Spleen (tissue), 11 donors: ENCODE results near the gene SYNM. TPM values are rescaled to one million over a fixed set of nuclear protein-coding genes. Genes with fewer than 3 reads are reported as not detected.
A peak's percentile ranks its signal among the peaks of the same experiment; 100 is the strongest.
"Not testable (repeated sequence)": the region's sequence is repeated elsewhere in the genome, so short reads cannot be mapped to it uniquely, and the experiment has no call there.

Source experiments
- DNase-seq: peaks from one replicate; pipeline ENCODE4 v3.0.0-alpha.2; 2020
- H3K27ac ChIP-seq, 8 donors: fragments of 200-600 bp; sonication (generic) in 7 of 8; 1 replicate in 4 of 8; 2 replicates in 4 of 8; pipeline versions ENCODE4 v1.5.0 to v1.8.0; 2016 to 2021; ENCODE audit warnings: inconsistent platforms in 4 of 8, mild to moderate bottlenecking in 4 of 8, moderate library complexity in 1 of 8
- H3K27me3 ChIP-seq, 7 donors: fragments of 200-600 bp; sonication (generic) in 6 of 7; replicated peaks in 1 of 7; 1 replicate in 4 of 7; 2 replicates in 3 of 7; pipeline versions ENCODE4 v1.5.0 to v1.8.0; 2016 to 2021; ENCODE audit warnings: inconsistent platforms in 3 of 7, mild to moderate bottlenecking in 1 of 7
- H3K36me3 ChIP-seq, 6 donors: fragments of 200-600 bp; sonication (generic) in 5 of 6; 1 replicate in 4 of 6; 2 replicates in 2 of 6; pipeline versions ENCODE4 v1.5.0 to v1.8.0; 2016 to 2021; ENCODE audit warnings: inconsistent platforms in 2 of 6
- H3K4me1 ChIP-seq, 6 donors: fragments of 200-600 bp; sonication (generic) in 5 of 6; 1 replicate in 3 of 6; 2 replicates in 3 of 6; pipeline versions ENCODE4 v1.5.0 to v1.8.0; 2016 to 2021; ENCODE audit warnings: inconsistent platforms in 3 of 6
- H3K4me3 ChIP-seq, 8 donors: fragments of 200-600 bp; sonication (generic) in 7 of 8; 1 replicate in 4 of 8; 2 replicates in 4 of 8; pipeline versions ENCODE4 v1.5.0 to v1.8.0; 2016 to 2021; ENCODE audit warnings: inconsistent platforms in 4 of 8, mild to moderate bottlenecking in 4 of 8, moderate library complexity in 2 of 8
- H3K9me3 ChIP-seq, 8 donors: fragments of 200-600 bp; sonication (generic) in 7 of 8; 1 replicate in 4 of 8; 2 replicates in 4 of 8; pipeline versions ENCODE4 v1.5.0 to v1.8.0; 2016 to 2021; ENCODE audit warnings: inconsistent platforms in 4 of 8
- CTCF ChIP-seq, 11 experiments: fragments of 200-600 bp in 7 of 11; fragments of 450-650 bp in 4 of 11; sonication (generic) in 4 of 11; IDR thresholded peaks in 8 of 11; conservative IDR thresholded peaks in 3 of 11; 1 replicate in 7 of 11; 2 replicates in 4 of 11; pipeline versions ENCODE4 v1.4.0 to v1.8.0; 2016 to 2021; ENCODE audit warnings: antibody characterized with exemption in 11 of 11, inconsistent platforms in 4 of 11, mild to moderate bottlenecking in 1 of 11
- POLR2A ChIP-seq, 3 donors: fragments of 450-650 bp; IDR thresholded peaks; one replicate each; pipeline ENCODE4 v1.5.1; 2017; ENCODE audit warnings: antibody characterized with exemption in 3 of 3, mild to moderate bottlenecking in 1 of 3
- POLR2AphosphoS5 ChIP-seq, 3 donors: sonication (generic); formaldehyde crosslinking; IDR thresholded peaks; one replicate each; pipeline ENCODE4 v1.5.1; 2017; ENCODE audit warnings: antibody characterized with exemption in 3 of 3
- WGBS, 5 donors: extraction: QIAGEN DNeasy Blood & Tissue Kit in 3 of 5; methylation state at CpG; one replicate each; pipeline versions ENCODE4 v1.1.5 to v1.1.7; 2013 to 2018; 5-methylcytosine and 5-hydroxymethylcytosine counted together
- intact Hi-C: fragments of 100-400 bp; cut with DNase I; formaldehyde crosslinking; loops from one replicate; pipeline ENCODE4 v1.15.0; 2023; ENCODE audit warnings: low total_unique reads
- polyA plus RNA-seq, 3 donors: library from polyadenylated mRNA; stranded (reverse); fragments of 200-250 nt; gene quantifications; one replicate each; pipeline ENCODE4 v1.2.1, GENCODE V29; 2013
- total RNA-seq, 7 donors: library from RNA; depleted of rRNA in 3 of 7; stranded (reverse); fragments of >200 nt in 3 of 7; fragmentation: NEBNext Ultra II Directional in 4 of 7; extraction: Animal tissue kit (Norgen Biotek cat#: 25700) in 4 of 7; gene quantifications; one replicate each; pipeline versions ENCODE4 v1.1.0 to v1.2.1, GENCODE V29; 2016 to 2021
- donor health status: healthy with polysubstance abuse.
- donor health status: DM: no; HTN: no; CAD: no; lungs with moderate emphysema.
- donor health status: DM: no; HTN: no; CAD: no.
- donor health status: Bipolar disorder and iron deficiency.
- donor health status: healthy.
- donor health status: DM: no; HTN: no; CAD: no.
- donor health status: DM: yes; HTN: yes; CAD: no.

Gene SYNM
- total and polyA plus RNA-seq, 10 donors, result 3.3 to 10.7 (median 4.1) TPM

- Histone ChIP-seq H3K36me3 (no peaks in the 10 kb centered on the region), H3K4me1 (peaks cover 0 to 9% (median 8%) of the 10 kb centered on the region in 6 donors), H3K9me3 (no peaks in the 10 kb centered on the region), H3K27me3 (no peaks in the 10 kb centered on the region), H3K27ac (no peak overlapping the region), H3K4me3 (no peak overlapping the region)
- DNase-seq, result no peak
- intact Hi-C loops, result loop anchor here (10.0 kb wide), 2 partner anchors 298 to 558 kb away; no protein-coding TSS in a partner anchor
- 51 to 71% (median 55%) methylated on average over 4 of the region's 4 CpGs for WGBS, 5 donors
- TF ChIP-seq POLR2AphosphoS5 (IDR thresholded peaks at IDR 0.05) (no peak), CTCF (IDR thresholded peaks at IDR 0.05 in 8 of 11, conservative IDR thresholded peaks at IDR 0.05 in 3 of 11) (no peak), POLR2A (IDR thresholded peaks at IDR 0.05) (no peak)
Observed at GRCh38 chr15:99073008-99073717, 31.7 kb upstream of the SYNM start.

GRCh38 chr15:99074446-99074845, 30.4 kb upstream of the SYNM start:
- no peak for DNase-seq
- no peak for TF ChIP-seq POLR2AphosphoS5 (IDR thresholded peaks at IDR 0.05)
- no peak for TF ChIP-seq POLR2A (IDR thresholded peaks at IDR 0.05)
- no peak for TF ChIP-seq CTCF (IDR thresholded peaks at IDR 0.05 in 8 of 11, conservative IDR thresholded peaks at IDR 0.05 in 3 of 11)
- WGBS, 5 donors, result 66 to 87% (median 80%) methylated on average over 5 of the region's 5 CpGs

GRCh38 chr15:99075059-99075652, 29.7 kb upstream of the SYNM start:
- intact Hi-C loops, result loop anchor here (10.0 kb wide), 2 partner anchors 300 to 560 kb away; no protein-coding TSS in a partner anchor
- not testable (repeated sequence) for H3K4me1 ChIP-seq, H3K27me3 ChIP-seq, H3K4me3 ChIP-seq, H3K9me3 ChIP-seq, DNase-seq, H3K27ac ChIP-seq, H3K36me3 ChIP-seq

More at GRCh38 chr15:99074446-99074845, 30.4 kb upstream of the SYNM start:
- intact Hi-C loops, result loop anchor here (10.0 kb wide), 2 partner anchors 300 to 560 kb away; no protein-coding TSS in a partner anchor
- Histone ChIP-seq H3K9me3 (no peaks in the 10 kb centered on the region), H3K27ac (no peak overlapping the region), H3K4me1 (peaks cover 0 to 9% (median 8%) of the 10 kb centered on the region in 6 donors), H3K27me3 (no peaks in the 10 kb centered on the region), H3K36me3 (no peaks in the 10 kb centered on the region), H3K4me3 (no peak overlapping the region)

- Histone ChIP-seq H3K27me3 (peaks cover 0 to 4% (median 0%) of the 10 kb centered on the region in 7 donors), H3K36me3 (no peaks in the 10 kb centered on the region), H3K4me1 (peaks cover 0 to 9% (median 8%) of the 10 kb centered on the region in 6 donors), H3K9me3 (no peaks in the 10 kb centered on the region), H3K4me3 (peak overlapping the region in 2 of 8 donors; percentile 40 to 62), H3K27ac (peak overlapping the region in 2 of 8 donors; percentile 11 to 53)
- intact Hi-C loops, result loop anchor here (10.0 kb wide), 2 partner anchors 301 to 561 kb away; no protein-coding TSS in a partner anchor
- 30 to 57% (median 52%) methylated on average over 2 of the region's 2 CpGs for WGBS, 5 donors
- TF ChIP-seq POLR2AphosphoS5 (IDR thresholded peaks at IDR 0.05) (no peak), POLR2A (IDR thresholded peaks at IDR 0.05) (no peak), CTCF (IDR thresholded peaks at IDR 0.05 in 8 of 11, conservative IDR thresholded peaks at IDR 0.05 in 3 of 11) (no peak)
- DNase-seq, result no peak
Observed at GRCh38 chr15:99076109-99076508, 28.8 kb upstream of the SYNM start.
